SHP77 (cell line): ENCODE data around the gene DDX11.
A peak's percentile ranks its signal among the peaks of the same experiment; 100 is the strongest.
"Not testable (repeated sequence)": the region's sequence is repeated elsewhere in the genome, so short reads cannot be mapped to it uniquely, and the experiment has no call there.

Experiments
- DNase-seq, 2 experiments: peaks; one replicate each; lab custom pipeline; 2025; lab: John Stamatoyannopoulos, UW

Gene DDX11

GRCh38 chr12:31099434-31099833 is 25.8 kb downstream of the DDX11 start:
- DNase-seq = not testable (repeated sequence)

- peak in 1 of 2 experiments; percentile 37 for DNase-seq
Observed at GRCh38 chr12:31100503-31101208, 27.0 kb downstream of the DDX11 start.

GRCh38 chr12:31102125-31102524 is 28.5 kb downstream of the DDX11 start:
- peak; percentile 22 to 34 for DNase-seq

DNA sequence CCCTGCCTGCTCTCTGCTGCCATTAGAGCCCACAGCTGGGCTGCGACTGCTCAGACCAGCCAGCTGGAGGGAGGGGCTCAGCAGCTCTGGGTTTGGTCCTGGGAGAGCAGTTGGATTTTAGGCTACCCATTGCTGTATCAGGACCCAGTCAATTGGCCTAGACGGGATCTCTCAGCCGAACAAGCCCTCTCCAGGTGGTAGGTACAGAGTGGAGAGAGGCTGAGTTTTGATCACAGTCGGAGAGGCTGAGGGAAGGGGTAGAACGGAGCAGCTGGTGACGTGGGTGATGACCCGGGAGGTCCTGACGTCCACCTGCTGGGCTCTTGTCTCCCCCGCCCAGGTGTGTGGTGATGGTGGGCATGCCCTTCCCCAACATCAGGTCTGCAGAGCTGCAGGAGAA is 28.9 kb downstream of the DDX11 start:
- DNase-seq = not testable (repeated sequence)

DNA sequence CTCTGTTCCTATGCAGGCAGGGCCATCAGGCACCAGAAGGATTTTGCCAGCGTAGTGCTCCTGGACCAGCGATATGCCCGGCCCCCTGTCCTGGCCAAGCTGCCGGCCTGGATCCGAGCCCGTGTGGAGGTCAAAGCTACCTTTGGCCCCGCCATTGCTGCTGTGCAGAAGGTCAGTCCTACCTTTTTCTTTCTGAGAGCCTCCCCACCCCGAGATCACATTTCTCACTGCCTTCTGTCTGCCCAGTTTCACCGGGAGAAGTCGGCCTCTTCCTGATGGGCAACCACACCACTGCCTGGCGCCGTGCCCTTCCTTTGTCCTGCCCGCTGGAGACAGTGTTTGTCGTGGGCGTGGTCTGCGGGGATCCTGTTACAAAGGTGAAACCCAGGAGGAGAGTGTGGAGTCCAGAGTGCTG is 29.9 kb downstream of the DDX11 start:
- DNase-seq = peak; percentile 90 to 98

- DNase-seq = not testable (repeated sequence)
Observed at GRCh38 chr12:31104220-31104619, 30.6 kb downstream of the DDX11 start.

DNA sequence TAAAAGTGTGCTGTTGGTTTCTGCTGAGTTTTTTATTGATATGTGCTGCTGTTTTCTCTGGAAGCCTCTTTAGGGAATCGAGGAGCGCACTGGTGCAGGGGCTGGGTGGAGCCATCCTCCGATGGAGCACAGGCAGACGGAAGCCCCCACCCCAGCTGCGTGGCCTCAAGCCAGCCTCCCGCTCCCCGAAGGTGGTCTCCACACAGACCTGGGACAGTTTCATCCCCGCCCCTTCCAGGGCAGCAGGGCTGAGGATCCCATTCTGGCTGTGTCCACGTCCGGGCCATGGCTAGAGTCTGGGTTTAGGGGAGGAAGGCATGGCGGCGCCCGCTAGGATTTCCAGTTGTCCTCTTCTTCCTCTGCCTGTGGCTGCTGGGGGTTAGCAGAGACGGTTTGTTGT is 31.1 kb downstream of the DDX11 start:
- DNase-seq = not testable (repeated sequence)

DNA sequence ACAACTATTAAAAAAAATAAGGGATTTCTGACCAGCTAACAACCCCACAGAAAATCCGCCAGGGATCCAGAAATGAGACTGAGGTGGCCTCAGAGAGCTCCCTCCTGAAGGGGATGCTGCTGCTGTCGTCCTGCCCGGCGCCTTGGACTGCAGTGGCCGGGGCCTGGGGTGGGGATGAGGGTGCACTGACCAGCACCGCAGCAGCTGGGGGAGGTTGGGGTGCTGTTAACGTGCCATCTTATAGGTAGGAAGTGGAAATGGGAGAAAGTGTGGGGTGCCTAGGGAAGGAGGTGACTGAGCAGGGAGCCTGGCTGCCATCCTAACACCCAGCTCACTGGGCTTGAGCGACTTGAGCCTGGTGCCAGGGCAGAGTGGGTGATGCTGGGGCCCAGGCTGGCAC is 32.0 kb downstream of the DDX11 start:
- DNase-seq = no peak

- peak; percentile 81 to 85 for DNase-seq
Observed at GRCh38 chr12:31106101-31106803, 32.6 kb downstream of the DDX11 start.

GRCh38 chr12:31109773-31110172 is 36.1 kb downstream of the DDX11 start:
- DNase-seq = not testable (repeated sequence)

- not testable (repeated sequence) for DNase-seq
Observed at GRCh38 chr12:31110263-31110662, 36.6 kb downstream of the DDX11 start.

- DNase-seq = not testable (repeated sequence)
Observed at GRCh38 chr12:31115092-31115601, 41.5 kb downstream of the DDX11 start.

GRCh38 chr12:31116846-31117202 is 43.2 kb downstream of the DDX11 start:
- not testable (repeated sequence) for DNase-seq

- DNase-seq = peak; percentile 82 to 86
Observed at GRCh38 chr12:31117203-31118011, 43.7 kb downstream of the DDX11 start.

GRCh38 chr12:31118347-31119191 is 44.9 kb downstream of the DDX11 start:
- no peak for DNase-seq

DNA sequence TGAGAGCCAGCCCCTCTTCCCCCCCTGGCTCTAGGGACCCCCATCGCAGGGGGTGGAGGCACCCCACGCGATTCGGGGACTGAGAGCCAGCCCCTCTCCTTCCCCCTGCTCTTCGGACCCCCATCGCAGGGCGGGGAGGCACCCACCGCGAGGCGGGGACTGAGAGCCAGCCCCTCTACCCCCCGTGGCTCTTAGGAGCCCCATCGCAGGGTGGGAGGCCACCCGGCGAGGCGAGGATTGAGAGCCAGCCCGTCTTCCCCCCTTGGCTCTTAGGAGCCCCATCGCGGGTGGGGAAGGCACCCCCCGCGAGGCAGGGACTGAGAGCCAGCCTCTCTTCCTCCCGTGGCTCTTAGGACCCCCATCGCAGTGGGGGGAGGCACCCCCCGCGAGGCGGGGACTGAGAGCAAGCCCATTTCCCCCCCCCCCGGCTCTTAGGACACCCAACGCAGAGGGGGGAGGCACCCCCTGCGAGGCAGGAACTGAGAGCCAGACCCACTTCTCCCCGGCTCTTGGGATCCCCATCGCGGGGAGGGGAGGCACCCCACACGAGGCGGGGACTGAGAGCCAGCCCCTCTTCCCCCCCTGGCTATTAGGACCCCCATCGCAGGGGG is 45.6 kb downstream of the DDX11 start:
- DNase-seq = no peak

DNA sequence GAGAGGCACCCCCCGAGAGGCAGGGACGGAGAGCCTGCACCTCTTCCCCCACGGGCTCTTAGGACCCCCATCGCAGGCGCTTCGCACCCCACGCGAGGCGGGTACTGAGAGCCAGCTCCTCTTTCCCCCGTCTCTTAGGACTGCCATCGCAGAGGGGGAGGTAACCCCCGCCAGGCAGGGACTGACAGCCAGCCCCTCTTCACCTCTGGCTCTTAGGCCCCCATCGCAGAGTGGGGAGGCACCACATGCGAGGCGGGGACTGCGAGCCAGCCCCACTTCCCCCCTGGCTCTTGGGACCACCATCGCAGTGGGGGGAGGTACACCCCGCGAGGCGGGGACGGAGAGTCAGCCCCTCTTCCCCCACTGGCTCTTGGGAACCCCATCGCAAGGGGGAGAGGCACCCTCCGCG is 46.1 kb downstream of the DDX11 start:
- no peak for DNase-seq

- no peak for DNase-seq
Observed at GRCh38 chr12:31120392-31121008, 46.8 kb downstream of the DDX11 start.

- DNase-seq = not testable (repeated sequence)
Observed at GRCh38 chr12:31121022-31121728, 47.5 kb downstream of the DDX11 start.

- no peak for DNase-seq
Observed at GRCh38 chr12:31122481-31122880, 48.8 kb downstream of the DDX11 start.
